ENCODE results near the gene PLEKHA5. TPM values are rescaled to one million over a fixed set of nuclear protein-coding genes. Genes with fewer than 3 reads are reported as not detected.

Gene PLEKHA5
- total RNA-seq, 1 experiment from 2014 or later, result 6.3 TPM

GRCh38 chr12:19260135-19260534 is 130.6 kb downstream of the PLEKHA5 start:
- Histone ChIP-seq H3K9me3 (ENCODE audit: control insufficient read depth, insufficient read depth, low read depth, low read length) (no peaks in the 10 kb centered on the region), H3K27ac (ENCODE audit: low read length) (no peak overlapping the region), H3K27me3 (ENCODE audit: control insufficient read depth, insufficient read depth, low read length) (no peaks in the 10 kb centered on the region), H3K4me3 (ENCODE audit: low read depth in 2 of 2, low read length in 2 of 2) (no peak overlapping the region), H3K4me1 (ENCODE audit: control insufficient read depth, insufficient read depth, low read length) (no peaks in the 10 kb centered on the region), H3K36me3 (ENCODE audit: control insufficient read depth, insufficient read depth, low read length) (no peaks in the 10 kb centered on the region)
- ChIA-PET CTCF (no interaction called here), POLR2A (interaction anchor here (0.6 kb wide), 2 partner anchors 32 to 41 kb away, joined by 6 to 8 read pairs; no protein-coding TSS in a partner anchor)
- ATAC-seq (no peak), DNase-seq (ENCODE audit: low read depth, low spot score) (no peak)
- TF ChIP-seq REST (IDR thresholded peaks at IDR 0.05; ENCODE audit: insufficient read depth in 1 of 2, low read depth in 2 of 2, low read length in 1 of 2) (no peak), SIN3A (IDR thresholded peaks at IDR 0.05; ENCODE audit: borderline replicate concordance, insufficient read depth, low read depth, low read length) (no peak), POLR2AphosphoS5 (IDR thresholded peaks at IDR 0.05; ENCODE audit: low read depth, low read length) (no peak), TCF7L2 (IDR thresholded peaks at IDR 0.05; ENCODE audit: low read depth, low read length) (no peak)
- intact Hi-C loops (cut with micrococcal nuclease; ENCODE audit: unreplicated experiment) (no loop called here), in situ Hi-C loops (cut with HindIII; ENCODE audit: low pct_unique_long_range_greater_than_20kb, low sequenced_read_pairs) (no loop called here)
- BruUV-seq (replicated peaks), result no TSS peak

- in situ Hi-C loops (cut with HindIII; ENCODE audit: low pct_unique_long_range_greater_than_20kb, low sequenced_read_pairs) (no loop called here), intact Hi-C loops (cut with micrococcal nuclease; ENCODE audit: unreplicated experiment) (no loop called here)
- ATAC-seq (no peak), DNase-seq (ENCODE audit: low read depth, low spot score) (no peak)
- no TSS peak for BruUV-seq (replicated peaks)
- POLR2A ChIA-PET, result no interaction called here
- Histone ChIP-seq H3K27ac (ENCODE audit: low read length) (no peak overlapping the region), H3K4me1 (ENCODE audit: control insufficient read depth, insufficient read depth, low read length) (no peaks in the 10 kb centered on the region), H3K9me3 (ENCODE audit: control insufficient read depth, insufficient read depth, low read depth, low read length) (no peaks in the 10 kb centered on the region), H3K27me3 (ENCODE audit: control insufficient read depth, insufficient read depth, low read length) (no peaks in the 10 kb centered on the region), H3K4me3 (ENCODE audit: low read depth in 2 of 2, low read length in 2 of 2) (no peak overlapping the region), H3K36me3 (ENCODE audit: control insufficient read depth, insufficient read depth, low read length) (no peaks in the 10 kb centered on the region)
- no peak for TF ChIP-seq REST (IDR thresholded peaks at IDR 0.05; ENCODE audit: insufficient read depth in 1 of 2, low read depth in 2 of 2, low read length in 1 of 2)
- CTCF ChIA-PET, result no interaction called here
Measured at GRCh38 chr12:19261773-19262172, 132.2 kb downstream of the PLEKHA5 start.

- DNase-seq (ENCODE audit: low read depth, low spot score), result no peak
- no peak for ATAC-seq
- H3K27ac ChIP-seq (ENCODE audit: low read length), result no peak overlapping the region
- in situ Hi-C loops (cut with HindIII; ENCODE audit: low pct_unique_long_range_greater_than_20kb, low sequenced_read_pairs) (no loop called here), intact Hi-C loops (cut with micrococcal nuclease; ENCODE audit: unreplicated experiment) (no loop called here)
- no peak overlapping the region for H3K4me3 ChIP-seq (ENCODE audit: low read depth in 2 of 2, low read length in 2 of 2)
- H3K36me3 ChIP-seq (ENCODE audit: control insufficient read depth, insufficient read depth, low read length), result no peaks in the 10 kb centered on the region
- no peaks in the 10 kb centered on the region for H3K4me1 ChIP-seq (ENCODE audit: control insufficient read depth, insufficient read depth, low read length)
- BruUV-seq (replicated peaks), result no TSS peak
- ChIA-PET CTCF (interaction anchor here (0.5 kb wide), 1 partner anchor 25 kb away, joined by 6 read pairs; no protein-coding TSS in a partner anchor), POLR2A (no interaction called here)
- H3K27me3 ChIP-seq (ENCODE audit: control insufficient read depth, insufficient read depth, low read length), result no peaks in the 10 kb centered on the region
- H3K9me3 ChIP-seq (ENCODE audit: control insufficient read depth, insufficient read depth, low read depth, low read length), result no peaks in the 10 kb centered on the region
- no peak for TF ChIP-seq TCF7L2 (IDR thresholded peaks at IDR 0.05; ENCODE audit: low read depth, low read length)
- TF ChIP-seq POLR2AphosphoS5 (IDR thresholded peaks at IDR 0.05; ENCODE audit: low read depth, low read length), result no peak
- TF ChIP-seq SIN3A (IDR thresholded peaks at IDR 0.05; ENCODE audit: borderline replicate concordance, insufficient read depth, low read depth, low read length), result no peak
- no peak for TF ChIP-seq CTCF (IDR thresholded peaks at IDR 0.05)
- TF ChIP-seq REST (IDR thresholded peaks at IDR 0.05; ENCODE audit: insufficient read depth in 1 of 2, low read depth in 2 of 2, low read length in 1 of 2), result no peak
Measured at GRCh38 chr12:19263672-19264071, 134.1 kb downstream of the PLEKHA5 start.
